ENCODE data around the gene ABCD2. TPM values are rescaled to one million over a fixed set of nuclear protein-coding genes. Genes with fewer than 3 reads are reported as not detected.
A peak's percentile ranks its signal among the peaks of the same experiment; 100 is the strongest.
"Not testable (repeated sequence)": the region's sequence is repeated elsewhere in the genome, so short reads cannot be mapped to it uniquely, and the experiment has no call there.

ABCD2 gene
- total and polyA plus RNA-seq, 5 donors from 2014 or later = 6.4 to 11.9 (median 8.8) TPM

DNA sequence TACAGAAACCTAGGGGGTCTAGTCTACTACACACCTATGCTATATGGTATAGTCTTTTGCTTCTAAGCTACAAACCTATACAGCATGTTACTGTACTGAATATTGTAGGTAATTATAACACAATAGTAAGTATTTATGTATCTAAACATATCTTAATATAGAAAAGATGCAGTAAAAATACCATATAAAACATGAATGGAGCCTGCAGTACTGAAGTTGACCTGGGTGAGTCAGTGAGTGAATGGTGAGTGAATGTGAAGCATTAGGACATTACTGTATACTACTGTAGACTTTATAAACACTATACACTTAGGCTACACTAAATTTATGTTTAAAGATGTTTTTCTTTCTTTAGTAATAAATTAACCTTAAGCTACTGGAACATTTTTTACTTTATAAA, 13.1 kb upstream of the ABCD2 start:
- Mint-ChIP-seq H3K4me1 (peaks cover 21 to 30% (median 25%) of the 10 kb centered on the region in 4 donors), H3K27ac (no peak overlapping the region), H3K27me3 (no peaks in the 10 kb centered on the region), H3K4me3 (no peak overlapping the region), H3K9me3 (peaks cover 0 to 5% (median 0%) of the 10 kb centered on the region in 7 donors), H3K36me3 (peaks cover 7% of the 10 kb centered on the region)
- DNase-seq (no peak), ATAC-seq (ENCODE audit: low read depth in 2 of 2) (no peak)
- Histone ChIP-seq H3K4me1 (ENCODE audit: control insufficient read depth, insufficient read depth, low read length, poor library complexity, severe bottlenecking) (peaks cover 27% of the 10 kb centered on the region), H3K4me3 (ENCODE audit: low read depth, low read length) (no peak overlapping the region), H3K9me3 (ENCODE audit: control insufficient read depth in 2 of 2, low read length in 2 of 2) (no peaks in the 10 kb centered on the region), H3K27me3 (ENCODE audit: control insufficient read depth, insufficient read depth, low read length) (no peaks in the 10 kb centered on the region), H3K36me3 (ENCODE audit: control insufficient read depth, insufficient read depth, low read length) (no peaks in the 10 kb centered on the region), H3K27ac (ENCODE audit: insufficient read depth, low read length, poor library complexity, severe bottlenecking) (no peak overlapping the region)

- Mint-ChIP-seq H3K36me3 (peaks cover 11% of the 10 kb centered on the region), H3K4me1 (peaks cover 31 to 55% (median 45%) of the 10 kb centered on the region in 4 donors), H3K27me3 (no peaks in the 10 kb centered on the region), H3K27ac (peak overlapping the region; percentile 29 to 94 (median 92)), H3K9me3 (no peaks in the 10 kb centered on the region), H3K4me3 (peak overlapping the region; percentile 39 to 79 (median 55))
- no peaks in the 10 kb centered on the region for H3K9me3 ChIP-seq (ENCODE audit: control insufficient read depth in 2 of 2, low read length in 2 of 2)
- DNase-seq = peak in 2 of 3 donors; percentile 55 to 88
- ATAC-seq (ENCODE audit: low read depth in 2 of 2) = peak; percentile 94 to 95
- peak overlapping the region; percentile 75 for H3K27ac ChIP-seq (ENCODE audit: insufficient read depth, low read length, poor library complexity, severe bottlenecking)
- H3K36me3 ChIP-seq (ENCODE audit: control insufficient read depth, insufficient read depth, low read length) = no peaks in the 10 kb centered on the region
- H3K4me1 ChIP-seq (ENCODE audit: control insufficient read depth, insufficient read depth, low read length, poor library complexity, severe bottlenecking) = peaks cover 35% of the 10 kb centered on the region
- H3K27me3 ChIP-seq (ENCODE audit: control insufficient read depth, insufficient read depth, low read length) = no peaks in the 10 kb centered on the region
- peak overlapping the region; percentile 71 for H3K4me3 ChIP-seq (ENCODE audit: low read depth, low read length)
Observed at GRCh38 chr12:39628836-39629235, 9.2 kb upstream of the ABCD2 start.

DNA sequence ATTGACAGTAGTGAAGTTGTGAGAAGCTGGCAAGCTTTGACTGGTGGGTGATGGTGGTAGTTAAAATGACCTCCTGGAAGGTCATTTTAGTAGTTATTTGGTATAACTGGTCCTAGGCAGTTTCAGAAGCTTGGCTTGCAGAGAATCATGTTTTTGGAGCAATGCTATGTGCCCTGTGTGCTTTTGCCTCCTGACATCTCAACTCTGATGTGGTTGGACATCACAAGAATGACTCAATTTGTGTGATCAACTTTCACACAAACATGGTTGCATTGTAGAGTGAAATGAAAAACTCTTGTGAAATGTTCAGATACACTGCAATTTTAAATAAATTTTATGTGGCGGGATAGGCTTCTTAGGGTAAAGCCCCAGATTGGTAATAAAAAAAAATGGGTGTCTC, 8.3 kb upstream of the ABCD2 start:
- peak overlapping the region; percentile 29 to 91 (median 85) for H3K27ac Mint-ChIP-seq
- no peaks in the 10 kb centered on the region for H3K27me3 ChIP-seq (ENCODE audit: control insufficient read depth, insufficient read depth, low read length)
- H3K27ac ChIP-seq (ENCODE audit: insufficient read depth, low read length, poor library complexity, severe bottlenecking) = no peak overlapping the region
- H3K4me3 Mint-ChIP-seq = peak overlapping the region in 3 of 4 donors; percentile 1 to 60 (median 29)
- DNase-seq = peak in 1 of 3 donors; percentile 30
- H3K4me3 ChIP-seq (ENCODE audit: low read depth, low read length) = peak overlapping the region; percentile 0
- H3K27me3 Mint-ChIP-seq = no peaks in the 10 kb centered on the region
- ATAC-seq (ENCODE audit: low read depth in 2 of 2) = no peak
- no peaks in the 10 kb centered on the region for H3K9me3 Mint-ChIP-seq
- no peaks in the 10 kb centered on the region for H3K9me3 ChIP-seq (ENCODE audit: control insufficient read depth in 2 of 2, low read length in 2 of 2)
- H3K4me1 Mint-ChIP-seq = peaks cover 31 to 61% (median 46%) of the 10 kb centered on the region in 4 donors
- H3K36me3 ChIP-seq (ENCODE audit: control insufficient read depth, insufficient read depth, low read length) = no peaks in the 10 kb centered on the region
- peaks cover 44% of the 10 kb centered on the region for H3K4me1 ChIP-seq (ENCODE audit: control insufficient read depth, insufficient read depth, low read length, poor library complexity, severe bottlenecking)
- peaks cover 11% of the 10 kb centered on the region for H3K36me3 Mint-ChIP-seq

DNA sequence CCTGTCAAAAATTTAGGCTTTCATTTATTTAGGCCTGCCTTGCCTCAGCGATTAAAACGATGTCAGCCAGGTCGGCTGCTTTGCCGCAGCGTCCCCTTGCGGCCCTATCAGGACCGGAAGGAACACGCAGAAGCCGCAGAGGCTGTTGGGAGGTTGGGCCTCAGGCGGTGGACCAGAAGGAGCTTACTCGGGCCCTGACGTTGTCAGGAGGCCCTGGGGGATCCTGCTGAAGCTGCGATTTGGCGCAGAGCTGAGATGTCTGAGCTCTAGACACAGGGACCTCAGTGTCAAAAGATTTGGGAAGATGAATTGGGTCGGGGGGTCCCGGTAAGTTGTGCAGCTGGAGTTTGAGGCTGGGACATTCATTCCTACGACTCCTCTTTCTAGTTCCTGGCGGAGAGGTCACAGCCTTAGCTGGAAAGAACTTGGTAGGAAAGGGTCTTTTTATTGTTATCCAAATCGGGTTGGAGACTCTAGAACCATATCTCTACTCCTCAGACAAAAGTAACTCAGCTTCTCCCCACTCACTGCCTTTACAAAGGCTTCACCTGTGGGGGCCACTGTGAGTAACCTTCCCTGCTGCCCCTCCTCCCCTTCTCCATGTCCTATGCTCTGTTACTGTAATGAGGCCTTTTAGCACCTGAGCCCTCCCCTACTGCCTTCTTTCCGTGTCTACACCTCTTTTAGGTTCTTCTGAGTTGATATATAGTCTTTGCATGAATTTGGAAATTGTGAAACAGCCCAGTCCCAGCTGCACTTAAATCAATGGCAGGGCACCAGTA, 6.6 kb upstream of the ABCD2 start:
- Histone ChIP-seq H3K4me1 (ENCODE audit: control insufficient read depth, insufficient read depth, low read length, poor library complexity, severe bottlenecking) (peaks cover 61% of the 10 kb centered on the region), H3K27me3 (ENCODE audit: control insufficient read depth, insufficient read depth, low read length) (no peaks in the 10 kb centered on the region), H3K4me3 (ENCODE audit: low read depth, low read length) (no peak overlapping the region), H3K27ac (ENCODE audit: insufficient read depth, low read length, poor library complexity, severe bottlenecking) (no peak overlapping the region), H3K9me3 (ENCODE audit: control insufficient read depth in 2 of 2, low read length in 2 of 2) (no peaks in the 10 kb centered on the region), H3K36me3 (ENCODE audit: control insufficient read depth, insufficient read depth, low read length) (no peaks in the 10 kb centered on the region)
- Mint-ChIP-seq H3K4me1 (peaks cover 41 to 75% (median 58%) of the 10 kb centered on the region in 4 donors), H3K36me3 (peaks cover 11% of the 10 kb centered on the region), H3K27ac (peak overlapping the region in 1 of 3 donors; percentile 57), H3K9me3 (no peaks in the 10 kb centered on the region), H3K27me3 (no peaks in the 10 kb centered on the region), H3K4me3 (peak overlapping the region in 1 of 4 donors; percentile 74)
- no peak for DNase-seq
- no peak for ATAC-seq (ENCODE audit: low read depth in 2 of 2)

DNA sequence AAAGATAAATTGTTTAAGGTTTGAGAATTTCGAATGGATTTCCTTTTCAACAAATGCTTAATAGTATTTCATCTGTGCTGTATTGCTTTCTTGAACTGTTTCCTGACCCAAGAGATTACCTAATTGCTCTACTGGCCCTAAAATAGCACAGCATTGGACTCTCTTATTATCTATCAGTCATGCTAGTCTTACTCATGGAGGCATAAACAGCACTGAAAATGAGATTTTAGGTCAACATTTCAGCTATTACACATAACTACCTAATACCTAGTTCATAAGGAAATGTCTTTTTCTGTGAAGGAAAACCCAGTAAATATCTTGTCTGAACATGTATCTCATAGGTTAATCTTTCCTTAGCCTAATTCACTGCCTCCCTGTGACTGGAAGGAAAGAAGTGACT, 4.3 kb upstream of the ABCD2 start:
- peaks cover 30 to 64% (median 44%) of the 10 kb centered on the region in 4 donors for H3K4me1 Mint-ChIP-seq

GRCh38 chr12:39623160-39623559, 3.6 kb upstream of the ABCD2 start:
- peaks cover 52% of the 10 kb centered on the region for H3K4me1 ChIP-seq (ENCODE audit: control insufficient read depth, insufficient read depth, low read length, poor library complexity, severe bottlenecking)
- not testable (repeated sequence) for H3K36me3 ChIP-seq (ENCODE audit: control insufficient read depth, insufficient read depth, low read length); ATAC-seq (ENCODE audit: low read depth in 2 of 2); H3K27me3 Mint-ChIP-seq; H3K27me3 ChIP-seq (ENCODE audit: control insufficient read depth, insufficient read depth, low read length); H3K9me3 ChIP-seq (ENCODE audit: control insufficient read depth in 2 of 2, low read length in 2 of 2); H3K36me3 Mint-ChIP-seq; H3K4me3 ChIP-seq (ENCODE audit: low read depth, low read length); DNase-seq; H3K9me3 Mint-ChIP-seq
- H3K27ac ChIP-seq (ENCODE audit: insufficient read depth, low read length, poor library complexity, severe bottlenecking) = peak overlapping the region; percentile 92
- Mint-ChIP-seq H3K4me1 (peaks cover 24 to 62% (median 39%) of the 10 kb centered on the region in 4 donors), H3K4me3 (peak overlapping the region in 1 of 4 donors; percentile 35), H3K27ac (peak overlapping the region in 1 of 3 donors; percentile 99)

More for the DNA sequence above, 4.3 kb upstream of the ABCD2 start:
- peak overlapping the region; percentile 92 for H3K27ac ChIP-seq (ENCODE audit: insufficient read depth, low read length, poor library complexity, severe bottlenecking)
- no peak for ATAC-seq (ENCODE audit: low read depth in 2 of 2)
- no peaks in the 10 kb centered on the region for H3K9me3 ChIP-seq (ENCODE audit: control insufficient read depth in 2 of 2, low read length in 2 of 2)
- peaks cover 4% of the 10 kb centered on the region for H3K36me3 Mint-ChIP-seq
- no peak for DNase-seq
- peak overlapping the region in 2 of 3 donors; percentile 56 to 79 for H3K27ac Mint-ChIP-seq
- peaks cover 54% of the 10 kb centered on the region for H3K4me1 ChIP-seq (ENCODE audit: control insufficient read depth, insufficient read depth, low read length, poor library complexity, severe bottlenecking)
- H3K4me3 Mint-ChIP-seq = no peak overlapping the region
- no peaks in the 10 kb centered on the region for H3K9me3 Mint-ChIP-seq
- no peaks in the 10 kb centered on the region for H3K27me3 Mint-ChIP-seq
- H3K4me3 ChIP-seq (ENCODE audit: low read depth, low read length) = no peak overlapping the region
- no peaks in the 10 kb centered on the region for H3K27me3 ChIP-seq (ENCODE audit: control insufficient read depth, insufficient read depth, low read length)
- no peaks in the 10 kb centered on the region for H3K36me3 ChIP-seq (ENCODE audit: control insufficient read depth, insufficient read depth, low read length)

DNA sequence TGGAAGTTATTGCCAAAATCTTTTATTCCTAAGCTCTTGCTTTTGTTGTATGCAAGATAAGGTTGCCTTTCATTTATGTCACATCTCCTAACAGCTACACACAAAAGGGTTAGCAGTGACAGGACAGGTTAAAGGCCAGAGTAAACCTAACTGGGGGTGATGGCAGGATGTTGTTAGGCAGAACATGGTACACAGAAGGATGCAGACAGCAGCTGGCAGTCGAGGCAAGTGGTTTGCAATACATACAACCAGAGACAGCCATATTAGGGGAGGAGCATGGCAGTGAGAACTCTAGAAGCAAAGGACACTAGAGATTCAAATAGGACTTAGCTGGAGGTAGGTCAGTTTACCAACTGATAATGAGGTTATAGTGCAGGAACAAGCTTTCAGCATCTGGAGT, 2.7 kb upstream of the ABCD2 start:
- ATAC-seq (ENCODE audit: low read depth in 2 of 2) (peak in 1 of 2 donors; percentile 24), DNase-seq (peak in 2 of 3 donors; percentile 35 to 72)
- Histone ChIP-seq H3K27me3 (ENCODE audit: control insufficient read depth, insufficient read depth, low read length) (no peaks in the 10 kb centered on the region), H3K9me3 (ENCODE audit: control insufficient read depth in 2 of 2, low read length in 2 of 2) (no peaks in the 10 kb centered on the region), H3K36me3 (ENCODE audit: control insufficient read depth, insufficient read depth, low read length) (no peaks in the 10 kb centered on the region), H3K27ac (ENCODE audit: insufficient read depth, low read length, poor library complexity, severe bottlenecking) (peak overlapping the region; percentile 92), H3K4me1 (ENCODE audit: control insufficient read depth, insufficient read depth, low read length, poor library complexity, severe bottlenecking) (peaks cover 46% of the 10 kb centered on the region), H3K4me3 (ENCODE audit: low read depth, low read length) (peak overlapping the region; percentile 99)
- H3K27ac Mint-ChIP-seq = peak overlapping the region in 2 of 3 donors; percentile 90 to 99
- H3K27me3 Mint-ChIP-seq = no peaks in the 10 kb centered on the region
- no peaks in the 10 kb centered on the region for H3K9me3 Mint-ChIP-seq
- peaks cover 4% of the 10 kb centered on the region for H3K36me3 Mint-ChIP-seq
- peak overlapping the region in 2 of 4 donors; percentile 56 to 89 for H3K4me3 Mint-ChIP-seq
- H3K4me1 Mint-ChIP-seq = peaks cover 15 to 56% (median 33%) of the 10 kb centered on the region in 4 donors

Data from CD4-positive, CD25-positive, alpha-beta regulatory T cell (primary cell).